Osteoblast (primary cell): ENCODE results near the gene FHIT. TPM values are rescaled to one million over a fixed set of nuclear protein-coding genes. Genes with fewer than 3 reads are reported as not detected.

Experiments used
- DNase-seq: peaks from one replicate; pipeline ENCODE4 v3.0.0; 2011; ENCODE audit warnings: low spot score, mixed read lengths; ENCODE audit not compliant: insufficient read length; ENCODE audit errors: missing footprints
- H2AFZ ChIP-seq: 2 replicates; pipeline ENCODE4 v1.6.0; 2011; ENCODE audit warnings: mild to moderate bottlenecking, low read length
- H3K27ac ChIP-seq: 2 replicates; pipeline ENCODE4 v1.5.1; 2011; ENCODE audit warnings: mild to moderate bottlenecking, low read depth, low read length, moderate library complexity
- H3K27me3 ChIP-seq: 2 replicates; pipeline ENCODE4 v1.6.0; 2012; ENCODE audit warnings: mild to moderate bottlenecking, control low read depth, inconsistent platforms, low read length, moderate library complexity; ENCODE audit not compliant: insufficient read depth
- H3K36me3 ChIP-seq: 2 replicates; pipeline ENCODE4 v1.5.1; 2011; ENCODE audit warnings: mild to moderate bottlenecking, low read length, control low read depth, moderate library complexity; ENCODE audit not compliant: insufficient read depth
- H3K4me1 ChIP-seq: 2 replicates; pipeline ENCODE4 v1.5.1; 2011; ENCODE audit warnings: mild to moderate bottlenecking, low read length, control low read depth, moderate library complexity; ENCODE audit not compliant: insufficient read depth
- H3K4me2 ChIP-seq: 2 replicates; pipeline ENCODE4 v1.6.0; 2011; ENCODE audit warnings: mild to moderate bottlenecking, low read length; ENCODE audit not compliant: insufficient read depth
- H3K4me3 ChIP-seq: fragments of 200-600 bp; sonication (generic); 3 replicates; pipeline ENCODE4 v1.5.1; 2012; ENCODE audit warnings: mild to moderate bottlenecking, low read length, inconsistent platforms; ENCODE audit not compliant: insufficient read depth
- H3K79me2 ChIP-seq: 2 replicates; pipeline ENCODE4 v1.6.0; 2012; ENCODE audit warnings: mild to moderate bottlenecking, low read length, control low read depth, inconsistent platforms; ENCODE audit not compliant: insufficient read depth
- H3K9me3 ChIP-seq: 2 replicates; pipeline ENCODE4 v1.5.1; 2011; ENCODE audit warnings: low read depth, low read length, control low read depth
- H4K20me1 ChIP-seq: 2 replicates; pipeline ENCODE4 v1.6.0; 2012; ENCODE audit warnings: mild to moderate bottlenecking, low read length, control low read depth; ENCODE audit not compliant: insufficient read depth
- total RNA-seq: library from RNA; depleted of rRNA; stranded (reverse); fragments of >200 nt; gene quantifications from 2 replicates; pipeline ENCODE4 v1.2.3, GENCODE V29; 2012
- TF ChIP-seq, protein P1 (sequence below): IDR thresholded peaks from 2 replicates; pipeline ENCODE4 v1.5.1; 2011; ENCODE audit warnings: mild to moderate bottlenecking, low read depth, low read length, moderate library complexity; ENCODE audit errors: extremely low read depth

FHIT gene
- total RNA-seq, 1 donor = 3.3 TPM

DNA sequence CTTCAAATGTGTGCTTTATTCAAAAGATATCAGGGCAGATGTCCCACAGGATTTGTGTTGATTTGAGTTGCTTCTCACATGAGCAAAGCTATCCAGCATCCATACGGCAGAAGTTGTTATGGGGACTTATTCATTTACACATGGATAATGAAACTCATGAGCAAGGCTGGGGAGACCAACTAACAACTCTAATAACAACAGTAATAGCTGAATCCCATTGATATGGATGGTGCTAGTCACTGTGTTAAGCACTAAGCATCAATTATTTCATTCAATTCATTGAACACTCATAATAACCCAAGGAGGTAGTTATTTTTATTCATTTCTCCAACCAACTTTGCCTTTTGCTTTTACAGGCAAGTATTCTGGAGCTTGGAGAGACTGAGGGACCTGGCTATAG lies 1107.2 kb downstream of the FHIT start:
- no peak for DNase-seq
- no peaks in the 10 kb centered on the region for H4K20me1 ChIP-seq
- H3K36me3 ChIP-seq = no peaks in the 10 kb centered on the region
- no peak overlapping the region for H2AFZ ChIP-seq
- no peaks in the 10 kb centered on the region for H3K9me3 ChIP-seq
- no peaks in the 10 kb centered on the region for H3K79me2 ChIP-seq
- no peaks in the 10 kb centered on the region for H3K4me1 ChIP-seq
- no peak overlapping the region for H3K27ac ChIP-seq
- no peak overlapping the region for H3K4me2 ChIP-seq
- TF ChIP-seq, protein P1, sequence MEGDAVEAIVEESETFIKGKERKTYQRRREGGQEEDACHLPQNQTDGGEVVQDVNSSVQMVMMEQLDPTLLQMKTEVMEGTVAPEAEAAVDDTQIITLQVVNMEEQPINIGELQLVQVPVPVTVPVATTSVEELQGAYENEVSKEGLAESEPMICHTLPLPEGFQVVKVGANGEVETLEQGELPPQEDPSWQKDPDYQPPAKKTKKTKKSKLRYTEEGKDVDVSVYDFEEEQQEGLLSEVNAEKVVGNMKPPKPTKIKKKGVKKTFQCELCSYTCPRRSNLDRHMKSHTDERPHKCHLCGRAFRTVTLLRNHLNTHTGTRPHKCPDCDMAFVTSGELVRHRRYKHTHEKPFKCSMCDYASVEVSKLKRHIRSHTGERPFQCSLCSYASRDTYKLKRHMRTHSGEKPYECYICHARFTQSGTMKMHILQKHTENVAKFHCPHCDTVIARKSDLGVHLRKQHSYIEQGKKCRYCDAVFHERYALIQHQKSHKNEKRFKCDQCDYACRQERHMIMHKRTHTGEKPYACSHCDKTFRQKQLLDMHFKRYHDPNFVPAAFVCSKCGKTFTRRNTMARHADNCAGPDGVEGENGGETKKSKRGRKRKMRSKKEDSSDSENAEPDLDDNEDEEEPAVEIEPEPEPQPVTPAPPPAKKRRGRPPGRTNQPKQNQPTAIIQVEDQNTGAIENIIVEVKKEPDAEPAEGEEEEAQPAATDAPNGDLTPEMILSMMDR = no peak
- H3K27me3 ChIP-seq = no peaks in the 10 kb centered on the region
- no peak overlapping the region for H3K4me3 ChIP-seq

DNA sequence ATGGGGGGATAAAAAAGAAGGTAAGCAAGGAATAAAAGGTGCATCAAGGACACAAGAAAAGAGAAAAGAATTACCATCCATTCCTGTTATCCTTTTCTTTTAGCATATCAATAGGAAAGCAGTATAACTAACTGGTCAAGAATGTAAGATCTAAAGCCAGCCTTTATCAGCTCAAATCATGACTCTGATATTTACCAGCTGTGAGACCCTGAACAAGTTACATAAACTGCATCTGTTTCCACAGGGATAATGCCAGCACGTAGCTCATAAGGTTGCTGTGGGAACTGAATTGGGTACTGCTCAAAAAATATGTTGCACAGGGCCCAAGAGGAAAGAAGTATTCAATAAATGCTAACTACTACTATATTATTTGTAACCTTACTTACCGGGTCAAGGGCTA lies 1109.2 kb downstream of the FHIT start:
- no peaks in the 10 kb centered on the region for H3K36me3 ChIP-seq
- no peak overlapping the region for H3K4me3 ChIP-seq
- no peak overlapping the region for H3K27ac ChIP-seq
- TF ChIP-seq, protein P1 = no peak
- H3K9me3 ChIP-seq = no peaks in the 10 kb centered on the region
- H3K79me2 ChIP-seq = no peaks in the 10 kb centered on the region
- no peaks in the 10 kb centered on the region for H4K20me1 ChIP-seq
- H3K4me2 ChIP-seq = no peak overlapping the region
- H2AFZ ChIP-seq = no peak overlapping the region
- no peak for DNase-seq
- no peaks in the 10 kb centered on the region for H3K4me1 ChIP-seq
- H3K27me3 ChIP-seq = no peaks in the 10 kb centered on the region

DNA sequence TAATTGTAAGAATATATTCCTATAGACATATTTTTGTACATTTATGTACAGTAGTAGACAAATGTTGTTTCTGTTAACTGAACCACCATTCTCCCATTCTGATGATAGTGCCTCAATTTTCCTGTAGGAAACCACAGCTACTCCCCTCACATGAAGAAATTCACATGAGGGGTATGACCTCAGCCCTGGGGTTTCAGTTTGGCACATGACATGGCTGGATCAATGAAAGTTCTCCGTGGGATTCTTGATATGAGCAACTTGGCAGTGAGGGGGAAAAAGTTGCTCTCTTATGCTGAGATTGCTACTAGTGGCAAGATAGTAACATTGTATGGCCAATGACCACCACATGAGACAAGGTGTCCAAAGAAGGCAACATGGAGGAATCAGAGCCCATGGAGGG lies 1111.1 kb downstream of the FHIT start:
- no peaks in the 10 kb centered on the region for H3K79me2 ChIP-seq
- TF ChIP-seq, protein P1 = no peak
- DNase-seq = no peak
- no peaks in the 10 kb centered on the region for H3K27me3 ChIP-seq
- H3K4me2 ChIP-seq = no peak overlapping the region
- H3K36me3 ChIP-seq = no peaks in the 10 kb centered on the region
- no peaks in the 10 kb centered on the region for H4K20me1 ChIP-seq
- no peaks in the 10 kb centered on the region for H3K4me1 ChIP-seq
- H3K4me3 ChIP-seq = no peak overlapping the region
- H3K27ac ChIP-seq = no peak overlapping the region
- no peak overlapping the region for H2AFZ ChIP-seq
- no peaks in the 10 kb centered on the region for H3K9me3 ChIP-seq

DNA sequence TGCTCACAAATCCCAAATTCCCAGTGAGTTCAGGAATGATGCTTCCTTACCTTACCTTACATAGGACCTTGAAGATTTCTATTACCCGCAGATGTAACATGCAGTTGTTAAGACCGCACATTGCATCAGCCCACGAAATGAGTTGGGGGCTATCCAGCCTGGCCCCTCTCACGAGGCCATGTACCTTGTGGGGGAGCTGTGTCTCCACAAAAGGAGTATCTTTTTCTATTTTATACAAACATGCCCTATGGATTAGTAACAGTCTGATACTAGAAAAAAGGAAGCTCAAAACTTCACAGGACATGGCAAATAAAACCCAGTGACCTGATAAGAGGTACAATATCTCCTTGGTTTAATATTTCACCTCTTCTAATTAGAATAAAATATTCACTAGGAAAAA lies 1114.7 kb downstream of the FHIT start:
- no peaks in the 10 kb centered on the region for H3K79me2 ChIP-seq
- H2AFZ ChIP-seq = no peak overlapping the region
- no peak overlapping the region for H3K4me3 ChIP-seq
- no peak overlapping the region for H3K4me2 ChIP-seq
- no peaks in the 10 kb centered on the region for H3K9me3 ChIP-seq
- no peak overlapping the region for H3K27ac ChIP-seq
- no peaks in the 10 kb centered on the region for H3K4me1 ChIP-seq
- TF ChIP-seq, protein P1 = no peak
- no peaks in the 10 kb centered on the region for H3K27me3 ChIP-seq
- H3K36me3 ChIP-seq = no peaks in the 10 kb centered on the region
- no peaks in the 10 kb centered on the region for H4K20me1 ChIP-seq
- no peak for DNase-seq
